Measurements from ENCODE around the gene KIAA0825. TPM values are rescaled to one million over a fixed set of nuclear protein-coding genes. Genes with fewer than 3 reads are reported as not detected.

Gene KIAA0825
- total and polyA plus RNA-seq, 3 donors from 2014 or later, result 4.1 to 11.2 (median 9.3) TPM

GRCh38 chr5:94564812-94565211, 53.6 kb downstream of the KIAA0825 start:
- no peaks in the 10 kb centered on the region for H3K36me3 ChIP-seq (ENCODE audit: low read depth, missing control alignments)
- no peak for DNase-seq
- H3K27ac ChIP-seq, result no peak overlapping the region
- no peaks in the 10 kb centered on the region for H3K4me1 ChIP-seq
- TF ChIP-seq POLR2A (IDR thresholded peaks at IDR 0.05), result no peak
- TF ChIP-seq, protein P1, sequence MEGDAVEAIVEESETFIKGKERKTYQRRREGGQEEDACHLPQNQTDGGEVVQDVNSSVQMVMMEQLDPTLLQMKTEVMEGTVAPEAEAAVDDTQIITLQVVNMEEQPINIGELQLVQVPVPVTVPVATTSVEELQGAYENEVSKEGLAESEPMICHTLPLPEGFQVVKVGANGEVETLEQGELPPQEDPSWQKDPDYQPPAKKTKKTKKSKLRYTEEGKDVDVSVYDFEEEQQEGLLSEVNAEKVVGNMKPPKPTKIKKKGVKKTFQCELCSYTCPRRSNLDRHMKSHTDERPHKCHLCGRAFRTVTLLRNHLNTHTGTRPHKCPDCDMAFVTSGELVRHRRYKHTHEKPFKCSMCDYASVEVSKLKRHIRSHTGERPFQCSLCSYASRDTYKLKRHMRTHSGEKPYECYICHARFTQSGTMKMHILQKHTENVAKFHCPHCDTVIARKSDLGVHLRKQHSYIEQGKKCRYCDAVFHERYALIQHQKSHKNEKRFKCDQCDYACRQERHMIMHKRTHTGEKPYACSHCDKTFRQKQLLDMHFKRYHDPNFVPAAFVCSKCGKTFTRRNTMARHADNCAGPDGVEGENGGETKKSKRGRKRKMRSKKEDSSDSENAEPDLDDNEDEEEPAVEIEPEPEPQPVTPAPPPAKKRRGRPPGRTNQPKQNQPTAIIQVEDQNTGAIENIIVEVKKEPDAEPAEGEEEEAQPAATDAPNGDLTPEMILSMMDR (IDR thresholded peaks at IDR 0.05), result no peak
- H3K9me3 ChIP-seq, result no peaks in the 10 kb centered on the region
- H3K27me3 ChIP-seq, result no peaks in the 10 kb centered on the region
- WGBS, 2 donors, result 86% methylated on average over 1 of the region's 1 CpG; no CpG with 5 or more reads in 1 of the 2 donors
- H3K4me3 ChIP-seq, result no peak overlapping the region
- intact Hi-C loops (cut with DNase I; ENCODE audit: low total_unique reads), result no loop called here

DNA sequence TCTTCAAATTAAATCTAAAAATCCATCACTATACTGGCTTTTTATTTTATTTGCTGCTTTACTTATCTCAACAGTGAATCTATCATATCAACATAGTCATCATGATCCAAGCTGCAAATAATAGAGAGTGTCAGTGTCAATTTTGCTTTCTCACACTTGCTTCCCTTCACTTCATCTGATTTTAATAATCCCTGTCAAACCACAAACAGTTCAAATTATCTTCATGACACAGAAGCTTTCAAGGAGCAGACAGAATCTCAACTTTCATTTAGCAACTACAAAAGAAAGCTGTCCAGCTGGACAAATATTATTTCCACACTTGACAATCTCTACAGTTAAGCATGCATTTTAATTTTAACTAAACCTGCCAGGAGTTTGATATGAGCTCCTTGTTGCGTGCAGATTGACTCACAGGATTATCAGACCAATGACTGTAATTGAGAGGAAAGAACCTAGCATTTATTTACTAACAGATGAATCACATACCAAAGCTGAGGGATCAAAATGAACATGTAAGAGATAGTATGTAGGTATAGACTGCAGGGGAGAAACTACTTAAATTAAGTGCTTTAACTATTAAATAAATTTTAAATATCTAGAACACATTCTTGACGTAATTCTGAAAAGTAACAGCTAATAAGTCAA, 56.0 kb downstream of the KIAA0825 start:
- WGBS, 2 donors, result 90 to 92% methylated on average over 2 of the region's 2 CpGs
- Histone ChIP-seq H3K4me3 (no peak overlapping the region), H3K27ac (no peak overlapping the region), H3K9me3 (no peaks in the 10 kb centered on the region), H3K4me1 (no peaks in the 10 kb centered on the region), H3K36me3 (ENCODE audit: low read depth, missing control alignments) (no peaks in the 10 kb centered on the region), H3K27me3 (no peaks in the 10 kb centered on the region)
- TF ChIP-seq POLR2A (IDR thresholded peaks at IDR 0.05), result no peak
- TF ChIP-seq, protein P1 (IDR thresholded peaks at IDR 0.05), result no peak
- intact Hi-C loops (cut with DNase I; ENCODE audit: low total_unique reads), result no loop called here
- no peak for DNase-seq

DNA sequence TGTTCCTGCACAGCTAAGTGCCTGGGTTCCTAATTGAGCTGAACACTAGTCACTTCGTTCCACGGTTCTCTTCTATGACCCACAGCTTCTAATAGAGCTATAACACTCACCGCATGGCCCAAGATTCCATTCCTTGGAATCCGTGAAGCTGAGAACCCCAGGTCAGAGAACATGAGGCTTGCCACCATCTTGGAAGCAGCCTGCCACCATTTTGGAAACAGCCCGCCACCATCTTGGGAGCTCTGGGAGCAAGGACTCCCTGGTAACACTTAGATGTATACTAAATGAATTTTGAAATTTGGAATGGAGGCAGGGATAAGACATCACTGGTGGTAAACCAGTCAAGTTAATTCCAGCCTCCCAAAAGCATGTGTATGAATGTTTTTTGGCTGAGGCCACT, 60.4 kb downstream of the KIAA0825 start:
- TF ChIP-seq, protein P1 (IDR thresholded peaks at IDR 0.05), result no peak
- TF ChIP-seq POLR2A (IDR thresholded peaks at IDR 0.05), result no peak
- Histone ChIP-seq H3K4me3 (no peak overlapping the region), H3K9me3 (no peaks in the 10 kb centered on the region), H3K36me3 (ENCODE audit: low read depth, missing control alignments) (no peaks in the 10 kb centered on the region), H3K27ac (no peak overlapping the region), H3K4me1 (no peaks in the 10 kb centered on the region), H3K27me3 (no peaks in the 10 kb centered on the region)
- 94 to 95% methylated on average over 5 of the region's 5 CpGs for WGBS, 2 donors
- no peak for DNase-seq
- intact Hi-C loops (cut with DNase I; ENCODE audit: low total_unique reads), result no loop called here

DNA sequence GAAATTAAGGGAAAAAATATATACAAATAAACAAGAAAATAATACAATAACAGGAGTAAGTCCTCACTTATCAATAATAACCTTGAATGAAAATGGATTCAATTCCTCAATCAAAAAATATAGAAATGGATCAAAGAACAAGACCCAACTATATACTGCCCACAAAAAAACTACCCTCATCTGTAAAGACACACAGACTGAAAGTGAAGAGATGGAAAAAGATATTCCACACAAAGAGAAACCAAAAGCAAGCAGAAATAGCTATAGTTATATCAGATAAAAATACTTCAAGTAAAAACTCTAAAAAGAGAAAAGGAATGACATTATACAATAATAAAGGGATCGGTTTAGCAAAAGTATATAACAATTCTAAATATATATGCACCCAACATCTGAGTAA, 66.5 kb downstream of the KIAA0825 start:
- intact Hi-C loops (cut with DNase I; ENCODE audit: low total_unique reads), result no loop called here
- H3K4me3 ChIP-seq, result no peak overlapping the region
- DNase-seq, result no peak
- no peak for TF ChIP-seq POLR2A (IDR thresholded peaks at IDR 0.05)
- TF ChIP-seq, protein P1 (IDR thresholded peaks at IDR 0.05), result no peak
- no peaks in the 10 kb centered on the region for H3K9me3 ChIP-seq
- H3K27me3 ChIP-seq, result no peaks in the 10 kb centered on the region
- H3K36me3 ChIP-seq (ENCODE audit: low read depth, missing control alignments), result no peaks in the 10 kb centered on the region
- no peaks in the 10 kb centered on the region for H3K4me1 ChIP-seq
- WGBS, 2 donors, result 90 to 100% methylated on average over 1 of the region's 1 CpG
- H3K27ac ChIP-seq, result no peak overlapping the region

All from testis (tissue), 3 donors.